ENCODE measurements around the gene PGAM2.

- no peak for TF ChIP-seq CTCF (IDR thresholded peaks at IDR 0.05)
- TF ChIP-seq POLR2A (IDR thresholded peaks at IDR 0.05): no peak
Observed at GRCh38 chr7:44060091-44060947, 5.0 kb downstream of the PGAM2 start.
